AG08395 (cell line): ENCODE data around the gene AP1G2.
"Not testable (repeated sequence)": the region's sequence is repeated elsewhere in the genome, so short reads cannot be mapped to it uniquely, and the experiment has no call there.

Source experiments
- DNase-seq: peaks from one replicate; pipeline ENCODE4 v3.0.0; 2012; ENCODE audit warnings: mixed read lengths, low spot score

The AP1G2 gene

DNA sequence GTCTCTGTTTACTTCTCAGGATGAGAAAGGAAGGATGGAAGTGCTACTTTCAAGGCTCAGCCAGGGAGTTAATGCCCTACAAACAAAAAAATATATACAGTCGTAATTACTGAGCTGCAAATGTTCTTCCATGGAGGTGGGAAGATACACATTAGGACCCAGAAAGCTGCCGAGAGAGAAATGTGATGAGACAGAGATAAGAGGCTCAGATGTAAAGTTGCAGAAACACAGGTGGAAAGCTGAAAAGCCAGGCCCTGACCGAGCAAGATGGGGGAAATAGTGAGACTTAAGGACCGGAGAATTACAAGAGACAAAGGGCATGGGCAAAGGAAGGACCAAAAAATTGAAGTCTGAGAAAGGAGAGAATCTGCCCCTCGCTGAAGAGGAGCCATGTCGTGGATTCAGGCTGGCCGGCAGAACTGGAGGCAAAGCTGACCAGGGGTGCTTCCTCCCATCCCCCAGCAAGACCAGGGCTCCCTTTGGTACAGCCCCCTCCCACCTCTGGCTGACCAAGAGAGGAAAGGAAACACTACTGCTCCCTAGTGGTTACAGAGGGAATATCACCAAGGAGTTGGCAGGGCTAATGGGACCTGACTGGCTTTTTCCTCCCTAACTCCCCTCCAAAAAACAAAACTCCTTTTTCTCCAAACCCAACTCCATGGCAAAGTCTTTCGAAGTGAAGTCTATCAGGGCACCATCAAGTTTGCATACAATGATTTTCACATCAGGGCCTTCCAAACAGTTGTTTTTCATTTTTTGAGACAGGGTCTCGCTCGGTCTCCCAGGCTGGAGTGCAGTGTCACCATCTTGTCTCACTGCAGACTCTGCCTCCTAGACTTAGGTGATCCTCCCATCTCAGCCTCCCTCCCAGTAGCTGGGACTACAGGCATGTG is 28.1 kb downstream of the AP1G2 start:
- peak; percentile 53 for DNase-seq

DNA sequence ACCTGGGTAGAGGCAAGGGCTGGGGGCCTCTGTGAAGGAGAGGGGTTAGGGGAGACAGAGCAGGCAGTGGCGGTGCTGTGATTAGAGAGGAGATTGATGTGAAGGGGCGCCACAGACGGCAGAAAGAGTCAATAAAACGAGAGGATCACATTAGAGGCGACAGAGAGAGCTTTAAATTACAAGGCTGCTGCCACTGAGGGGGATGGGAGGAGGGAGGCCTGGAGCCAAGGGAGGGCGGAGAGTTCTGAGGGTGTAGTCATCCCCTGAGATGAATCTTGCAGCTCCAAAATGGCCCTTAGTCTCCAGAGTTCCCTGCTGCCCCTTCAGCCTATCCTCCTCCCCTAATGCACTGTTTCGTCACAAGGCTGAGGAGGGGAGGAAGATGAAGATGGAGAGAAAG is 28.8 kb downstream of the AP1G2 start:
- DNase-seq, result peak; percentile 71

DNA sequence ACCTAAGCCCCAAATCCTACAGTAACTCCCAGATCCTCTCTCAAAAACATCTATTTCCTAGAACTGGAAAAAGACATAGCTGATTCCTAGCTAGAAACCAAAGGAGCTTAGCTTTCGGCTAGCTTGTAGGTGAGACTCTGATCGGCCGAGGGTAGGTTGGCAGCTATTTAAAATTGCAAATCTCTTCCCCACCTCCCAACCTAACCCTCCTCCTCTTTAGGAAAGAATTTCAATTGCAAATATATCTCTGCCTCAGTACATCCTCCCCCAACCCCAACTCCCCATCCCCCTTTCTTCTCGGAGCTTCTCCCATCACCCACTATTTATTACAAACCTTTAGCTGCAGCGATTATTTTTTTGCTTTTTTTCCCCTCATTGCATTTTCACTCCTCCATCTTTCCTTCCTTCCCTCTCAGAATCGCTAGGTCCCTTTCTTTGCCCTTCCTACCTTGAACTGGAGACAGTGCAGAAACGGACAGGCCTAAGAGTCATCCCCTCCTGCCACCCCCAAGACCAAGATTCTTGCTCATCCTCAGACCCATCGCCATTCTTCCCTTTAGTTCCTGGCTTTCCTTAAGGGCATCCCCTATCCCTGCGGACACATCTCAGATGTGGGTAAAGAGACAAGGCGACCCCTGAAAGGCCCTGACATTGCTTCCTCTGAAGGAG is 29.4 kb downstream of the AP1G2 start:
- DNase-seq, result no peak

DNA sequence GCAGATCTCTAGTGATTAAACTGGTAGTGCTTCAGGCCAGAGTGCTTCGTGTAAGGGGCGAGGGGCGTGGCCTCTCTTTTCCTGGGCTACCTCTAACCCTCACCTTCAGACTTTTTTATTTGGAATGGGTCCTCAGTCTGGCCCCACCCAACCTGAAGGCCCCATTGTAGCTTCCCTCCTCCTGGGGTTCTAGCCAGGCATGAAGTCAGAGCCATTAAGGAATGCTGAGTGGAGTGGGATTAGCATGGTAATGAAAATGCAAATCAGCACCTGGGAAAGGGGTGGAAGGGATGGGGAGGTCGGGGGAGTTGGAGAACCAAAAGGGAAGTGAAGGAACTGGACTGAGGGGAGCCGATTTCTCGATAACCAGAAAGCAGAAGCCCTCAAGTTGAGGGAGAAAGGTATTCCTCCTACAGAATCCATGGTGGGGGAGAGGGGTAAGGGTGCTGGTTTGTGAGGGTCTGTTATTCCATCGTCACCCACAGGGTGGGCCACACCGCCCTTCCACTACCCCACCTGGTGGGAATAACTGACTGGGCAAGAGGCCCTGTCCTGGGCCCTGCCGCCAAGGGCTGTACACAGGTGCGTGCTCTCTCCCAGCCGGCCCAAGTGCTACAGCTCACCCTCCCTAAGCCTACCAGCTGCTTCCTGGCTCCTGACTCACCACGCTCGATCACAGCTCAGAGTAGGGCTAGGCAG is 30.1 kb downstream of the AP1G2 start:
- DNase-seq, result peak; percentile 37

DNA sequence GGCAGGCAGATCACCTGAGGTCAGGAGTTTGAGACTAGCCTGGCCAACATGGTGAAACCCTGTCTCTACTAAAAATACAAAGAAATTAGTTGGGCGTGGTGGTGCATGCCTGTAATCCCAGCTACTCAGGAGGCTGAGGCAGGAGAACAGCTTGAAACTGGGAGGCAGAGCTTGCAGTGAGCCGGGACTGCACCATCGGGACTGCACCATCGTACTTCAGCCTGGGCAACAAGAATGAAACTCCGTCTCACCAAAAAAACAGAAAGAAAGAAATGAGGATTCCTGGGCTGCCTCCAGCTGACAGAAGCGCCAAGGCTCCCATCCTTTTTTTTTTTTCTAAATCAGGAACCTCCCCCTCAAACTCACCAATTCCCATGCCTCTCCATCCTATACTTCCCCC is 30.7 kb downstream of the AP1G2 start:
- DNase-seq, result not testable (repeated sequence)

DNA sequence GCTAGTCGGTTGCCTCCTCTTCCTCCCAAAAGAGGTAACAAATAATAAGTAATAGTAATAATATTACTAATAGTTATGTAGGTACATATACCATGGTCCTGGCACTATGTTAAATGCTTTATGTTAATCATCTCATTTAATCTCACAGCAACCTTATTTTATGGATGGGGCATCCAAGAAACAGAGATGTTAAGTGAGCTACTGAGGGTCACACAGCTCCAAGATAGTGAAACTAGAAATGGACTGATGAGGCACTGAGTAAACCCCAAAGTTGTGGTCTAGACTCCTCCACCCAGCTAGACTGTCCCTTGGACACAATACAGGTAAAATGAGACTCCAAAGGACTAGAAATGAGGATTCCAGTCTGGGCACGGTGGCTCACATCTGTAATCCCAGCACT is 31.1 kb downstream of the AP1G2 start:
- no peak for DNase-seq

DNA sequence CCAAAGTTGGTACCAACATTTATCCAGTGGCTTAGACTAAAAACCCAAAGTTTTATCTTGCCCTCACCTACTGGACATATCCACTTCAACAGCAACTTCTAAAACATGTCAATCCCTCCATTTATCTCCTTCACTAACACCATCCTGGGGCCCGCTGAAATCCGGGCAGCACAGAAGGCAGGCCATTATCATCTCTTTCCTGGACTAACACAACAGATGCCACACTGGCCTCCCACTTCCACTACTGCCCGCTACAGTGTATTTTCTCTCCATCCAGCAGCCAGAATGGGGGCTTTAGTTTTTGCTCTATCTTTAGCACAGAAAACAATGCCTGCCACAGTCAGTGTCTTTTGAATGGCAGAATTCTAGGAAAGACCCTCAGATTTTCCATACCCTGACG is 31.6 kb downstream of the AP1G2 start:
- no peak for DNase-seq

DNA sequence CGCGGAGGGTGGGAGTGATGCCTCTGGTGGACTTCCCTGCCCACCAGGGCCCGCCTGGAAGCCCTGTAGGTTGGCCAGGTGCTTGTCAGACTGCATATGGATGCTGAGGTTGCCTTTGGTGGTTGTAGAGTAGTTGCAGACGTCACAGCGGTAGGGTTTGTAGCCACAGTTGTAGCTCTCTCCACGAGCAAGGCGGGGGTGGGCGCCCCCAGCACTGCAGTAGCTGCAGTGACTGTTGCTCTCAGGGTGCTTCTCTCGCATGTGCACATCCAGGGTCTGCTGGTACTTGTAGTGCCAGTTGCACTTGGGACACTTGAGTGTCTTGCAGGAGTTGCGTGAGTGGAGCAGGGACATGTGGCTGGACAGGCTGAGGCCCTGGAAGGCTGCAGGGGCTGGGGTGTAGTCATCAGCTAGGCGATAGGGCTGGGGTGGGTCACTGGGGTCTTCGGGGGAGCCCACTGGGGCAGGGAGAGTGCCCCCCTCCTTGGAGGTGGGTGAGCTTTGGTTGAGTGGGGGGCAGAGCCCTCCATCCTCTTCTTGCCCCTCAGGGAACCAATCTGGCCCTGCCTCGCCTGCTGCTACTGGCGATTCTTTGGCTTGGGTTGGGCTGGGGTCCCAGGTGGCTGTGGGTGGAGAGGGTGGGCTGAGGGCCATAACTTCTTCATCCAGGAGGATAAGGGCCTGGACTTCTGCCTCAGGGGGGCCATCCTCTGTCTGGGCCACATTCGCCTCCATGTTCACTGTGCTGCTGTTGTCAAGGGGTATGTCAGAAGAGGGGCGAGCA is 33.7 kb downstream of the AP1G2 start:
- DNase-seq, result no peak

DNA sequence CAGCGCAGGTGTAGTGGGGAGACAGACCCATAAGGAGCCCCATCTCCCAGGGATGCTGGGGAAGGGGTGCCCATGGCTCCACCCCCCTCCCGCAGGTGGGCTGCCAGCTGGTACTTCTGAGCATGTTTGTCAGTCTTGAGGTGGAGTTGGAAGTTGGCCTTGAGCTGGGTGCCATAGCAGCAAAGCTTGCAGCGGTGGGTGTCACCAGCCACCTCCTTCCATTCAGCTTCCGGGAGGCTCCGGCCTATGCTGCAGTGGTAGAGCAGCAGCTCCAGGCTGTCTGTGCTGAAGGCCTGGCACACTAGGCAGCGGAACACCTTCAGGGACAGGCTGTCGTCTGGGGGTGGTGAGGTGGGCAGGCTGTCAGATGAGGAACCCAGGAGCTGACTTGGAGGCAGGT is 34.9 kb downstream of the AP1G2 start:
- DNase-seq, result no peak

DNA sequence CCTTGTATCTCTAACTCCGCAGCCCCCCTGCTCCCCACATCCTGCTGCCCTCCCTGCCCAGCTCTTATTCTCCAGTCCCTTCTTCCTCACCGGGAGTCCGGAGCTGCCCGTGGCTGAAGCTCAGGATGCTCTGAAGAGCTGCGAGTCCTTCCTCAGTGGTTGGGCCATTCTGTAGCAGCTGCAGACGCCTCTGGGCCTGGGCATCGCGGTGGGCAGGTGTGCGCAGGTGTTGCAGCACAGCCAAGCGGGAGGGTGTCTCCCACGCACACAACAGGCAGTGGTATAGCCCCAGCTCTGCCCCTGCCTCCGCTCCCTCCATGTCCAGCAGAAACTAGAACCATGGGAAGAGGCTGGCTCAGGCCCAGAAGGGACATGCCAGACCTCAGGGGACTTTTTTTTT is 36.2 kb downstream of the AP1G2 start:
- DNase-seq, result no peak

DNA sequence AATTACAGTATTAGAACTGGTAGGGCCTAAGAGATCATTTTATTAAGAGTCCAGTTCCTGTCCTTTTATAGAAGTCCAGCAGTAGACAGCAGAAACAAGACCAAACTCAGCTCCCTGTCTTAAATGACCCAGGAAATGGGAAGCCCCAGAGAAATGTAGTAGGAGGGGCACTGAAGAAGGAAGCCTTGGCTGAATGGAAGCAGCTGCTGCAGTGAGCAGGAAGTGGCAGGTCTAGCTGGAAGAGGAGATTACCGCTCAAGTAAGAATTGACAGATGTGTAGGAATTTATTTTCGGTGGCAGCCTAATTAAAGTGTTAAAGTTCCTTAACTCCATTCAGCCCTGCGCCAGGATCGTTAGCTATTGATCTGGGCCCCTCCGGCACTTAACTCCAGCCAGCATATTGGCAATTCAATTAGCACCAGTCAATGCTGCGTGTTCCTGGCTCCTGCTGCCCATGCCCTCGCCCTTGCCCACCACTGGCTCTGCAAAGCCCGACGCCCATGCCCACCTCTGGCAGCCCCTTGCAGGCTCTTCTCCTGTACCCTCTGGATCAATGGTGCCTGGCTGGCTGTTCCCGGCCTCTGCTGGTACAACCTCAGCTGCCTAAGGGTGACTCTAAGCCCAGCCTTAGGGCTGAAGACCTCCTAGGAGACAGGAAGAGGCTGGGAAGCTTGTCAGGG is 37.1 kb downstream of the AP1G2 start:
- DNase-seq, result no peak

DNA sequence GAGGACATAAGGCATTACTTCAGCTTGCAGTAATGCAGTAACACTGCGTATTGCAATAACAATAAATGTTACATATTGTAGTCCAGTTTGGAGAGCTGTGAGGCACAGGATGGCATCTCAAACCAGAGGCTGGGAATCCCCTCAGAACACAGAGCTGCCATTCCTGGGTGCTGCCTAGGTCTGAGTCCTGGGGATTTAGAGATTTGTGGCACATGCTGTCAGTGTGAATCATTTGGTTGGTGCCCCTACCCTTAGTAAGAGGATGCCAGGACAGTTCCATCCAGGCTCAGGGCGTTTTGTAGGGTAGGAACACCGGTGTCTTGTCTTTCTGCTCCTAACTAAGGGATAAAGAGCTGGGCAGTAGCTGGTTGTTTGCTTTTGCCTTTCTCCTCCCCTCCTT is 38.6 kb downstream of the AP1G2 start:
- DNase-seq, result no peak

DNA sequence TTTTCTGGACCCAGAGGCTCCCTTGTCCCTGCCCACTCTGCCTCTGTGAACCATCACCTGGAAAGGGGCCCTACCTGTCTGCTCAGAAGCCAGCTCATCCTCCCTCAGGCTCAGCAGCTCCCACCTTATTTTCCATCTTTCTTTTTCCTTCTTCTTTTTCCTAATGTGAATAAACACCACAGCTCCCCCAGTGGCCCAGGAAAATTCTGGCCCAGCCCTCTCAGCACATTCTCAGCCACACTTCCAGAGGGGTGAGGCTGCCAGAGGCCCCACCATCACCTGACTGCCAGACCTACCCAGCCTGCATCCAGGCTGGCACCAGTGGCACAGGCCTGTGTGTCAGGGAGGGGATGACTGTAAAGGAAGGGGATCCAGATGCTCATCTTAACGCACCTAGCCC is 39.0 kb downstream of the AP1G2 start:
- DNase-seq, result no peak

DNA sequence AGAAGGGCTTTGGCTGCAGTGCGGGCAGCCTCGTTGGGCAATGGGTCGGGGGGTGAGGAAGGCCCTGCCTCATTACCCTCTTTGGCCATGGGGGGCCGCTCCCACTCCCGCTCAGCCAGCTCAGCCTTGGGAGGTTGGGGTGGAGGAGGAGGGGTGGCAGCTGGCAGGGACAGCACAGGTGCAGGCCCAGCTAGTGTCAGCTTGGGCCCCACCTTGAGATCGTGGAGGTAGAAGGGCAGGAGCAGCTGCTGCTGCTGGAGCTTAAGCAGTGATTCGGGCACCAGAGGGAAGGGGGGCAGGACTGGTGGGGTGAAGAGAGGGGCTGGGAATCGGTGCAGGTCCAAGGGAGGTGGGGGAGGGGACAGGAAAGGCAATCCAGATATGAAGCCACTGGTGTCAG is 42.0 kb downstream of the AP1G2 start:
- no peak for DNase-seq

DNA sequence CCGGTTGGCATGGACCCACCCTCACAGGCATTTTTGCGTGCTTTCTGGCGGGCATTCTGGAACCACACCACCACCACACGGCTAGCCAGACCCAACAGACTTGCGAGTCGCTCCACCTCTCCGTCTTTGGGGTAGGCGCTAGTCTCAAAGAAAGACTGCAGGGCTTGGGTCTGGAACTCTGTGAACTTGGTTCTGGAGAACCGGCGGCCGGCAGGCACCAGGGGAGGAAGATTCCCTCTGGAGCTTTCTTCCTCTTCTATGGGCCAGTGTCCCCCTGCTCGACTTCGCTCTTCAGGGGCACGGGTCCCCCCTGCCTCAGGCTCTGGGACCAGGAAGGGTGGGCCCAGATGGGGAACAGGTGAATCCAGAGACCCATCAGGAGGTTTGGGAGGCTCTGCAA is 42.6 kb downstream of the AP1G2 start:
- DNase-seq, result no peak

DNA sequence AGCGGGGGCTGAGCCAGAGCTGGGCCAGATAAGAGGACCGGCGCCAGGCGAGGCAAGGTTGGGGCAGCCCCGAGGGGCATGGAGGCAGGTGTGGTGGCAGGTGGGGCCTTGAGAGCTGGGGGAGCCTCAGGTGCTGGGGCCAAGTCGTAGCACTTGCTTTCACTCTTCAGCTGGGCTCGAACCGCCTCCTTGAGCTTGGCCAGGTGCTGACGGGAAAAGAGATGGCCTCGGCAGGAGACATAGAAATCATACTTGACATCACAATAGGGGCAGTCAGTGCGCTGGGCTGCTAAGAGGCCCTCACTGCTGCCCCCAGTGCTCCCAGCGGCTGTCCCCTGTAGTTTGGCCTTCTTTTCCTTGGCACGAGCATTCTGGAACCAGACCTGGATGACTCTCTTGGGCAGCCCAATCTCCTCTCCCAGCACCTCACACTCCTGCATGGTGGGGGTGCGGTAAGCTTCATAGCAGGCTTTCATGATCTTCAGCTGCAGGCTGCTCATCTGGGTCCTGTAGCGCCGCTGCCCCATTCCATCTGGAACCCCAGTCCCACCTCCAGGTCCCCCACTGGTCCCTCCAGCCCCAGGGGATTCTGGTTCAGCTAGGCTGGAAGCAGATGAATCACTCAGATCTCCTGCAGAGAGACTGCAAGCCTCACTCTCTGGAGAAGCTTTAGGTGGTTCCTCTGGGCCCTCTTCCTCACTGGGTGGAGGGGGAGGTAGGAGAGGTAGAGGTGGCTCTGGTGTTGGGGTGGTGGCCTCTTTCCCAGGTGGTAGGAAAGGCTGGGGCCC is 44.2 kb downstream of the AP1G2 start:
- DNase-seq, result no peak

DNA sequence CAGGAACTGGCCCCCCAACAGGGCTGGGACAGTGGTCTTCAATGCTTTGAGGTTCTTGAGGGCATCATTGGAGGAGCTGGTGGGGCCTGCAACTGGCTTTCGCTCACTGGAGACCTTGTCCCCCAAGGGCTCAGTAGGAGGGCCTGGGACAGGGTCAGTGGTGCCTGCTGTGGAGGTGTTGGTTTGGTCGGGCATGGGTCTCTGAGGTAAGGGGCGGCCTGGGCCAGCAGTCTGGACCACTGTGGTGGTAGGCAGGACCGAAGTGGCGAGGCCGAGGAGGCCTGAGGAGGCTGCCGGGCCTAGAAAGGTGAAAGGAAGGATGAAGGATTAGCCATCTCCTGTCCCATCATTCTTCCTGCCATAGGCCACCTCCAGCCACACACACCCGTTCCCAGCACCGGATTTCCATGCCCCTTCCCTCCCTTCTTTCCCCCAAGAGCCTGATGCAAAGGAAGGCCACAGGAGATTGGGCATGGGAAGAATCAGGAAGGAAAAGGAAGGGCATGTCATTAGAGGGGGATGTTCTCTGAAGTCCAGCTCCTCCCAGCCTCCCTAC is 44.9 kb downstream of the AP1G2 start:
- no peak for DNase-seq

DNA sequence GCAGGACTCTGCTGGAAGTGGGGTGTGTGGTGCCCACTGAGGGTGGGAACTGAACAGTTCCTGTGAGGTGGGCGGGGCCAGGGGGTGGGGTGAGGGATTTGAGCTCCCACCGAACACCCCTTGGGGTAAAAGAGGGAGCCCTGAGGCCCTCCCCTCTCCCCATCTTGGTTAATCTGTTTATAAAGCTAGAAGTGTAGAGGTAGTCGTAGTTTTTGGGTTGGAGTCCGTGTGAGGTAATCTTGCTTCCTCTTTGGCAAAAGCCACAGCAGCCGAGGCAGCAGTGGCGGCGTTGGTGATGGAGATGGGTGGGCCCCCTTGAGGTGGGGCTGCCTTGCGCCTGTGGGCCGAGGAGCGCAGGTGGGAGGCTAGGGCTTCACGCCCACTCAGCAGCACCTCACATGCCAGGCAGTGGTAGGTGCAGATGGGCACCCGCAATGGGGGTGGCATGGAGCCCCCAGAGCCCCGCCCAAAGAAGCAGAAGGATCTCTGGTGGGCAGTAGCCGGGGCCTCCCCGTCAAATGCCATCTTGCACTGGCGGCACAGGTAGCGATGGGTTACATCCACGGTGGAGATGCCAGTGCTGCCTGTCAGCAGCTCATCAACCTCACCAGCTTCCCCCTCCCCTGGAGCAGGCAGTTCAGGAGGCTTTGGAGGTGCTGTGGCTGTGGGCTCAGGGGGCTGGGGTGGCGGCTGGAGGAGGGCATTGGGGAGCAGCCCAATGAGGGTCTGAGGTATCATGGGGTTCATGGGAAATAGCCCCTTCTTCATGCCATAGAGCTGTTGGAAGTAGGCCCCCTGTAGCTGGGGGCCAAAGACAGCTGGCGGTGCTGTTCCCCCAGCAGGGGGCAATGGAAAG is 45.6 kb downstream of the AP1G2 start:
- DNase-seq, result no peak

DNA sequence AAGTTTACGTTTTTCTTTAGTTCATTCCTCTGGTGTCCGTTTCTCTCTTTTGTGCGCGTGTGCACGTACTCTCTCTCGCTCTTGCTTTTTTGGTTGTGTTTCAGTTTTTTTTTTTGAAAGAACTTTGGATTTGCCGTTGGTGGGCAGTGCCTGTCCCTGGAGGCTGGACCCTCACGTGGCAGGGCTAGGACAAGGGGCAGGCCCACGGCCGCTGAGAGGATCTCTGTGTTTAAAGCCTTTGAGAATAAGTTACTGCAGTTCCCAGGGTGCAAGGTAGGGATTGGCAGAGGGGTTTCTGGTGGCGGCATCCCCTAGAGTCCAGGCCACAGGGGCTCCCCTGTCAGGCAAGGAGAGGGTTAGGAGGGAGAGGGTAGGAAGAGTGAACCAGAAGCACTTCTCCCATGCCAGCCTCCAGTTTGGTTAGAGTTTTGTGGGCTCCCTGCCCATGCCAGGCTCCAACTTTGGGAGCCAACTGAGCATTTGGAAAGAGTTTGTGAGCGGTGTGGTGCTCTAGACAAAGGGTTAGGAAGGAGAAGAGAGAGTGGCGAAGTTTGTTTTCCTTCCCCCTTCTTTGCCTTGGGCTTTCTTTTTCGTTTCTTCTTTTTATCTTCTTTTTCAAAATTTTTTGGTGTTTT is 46.6 kb downstream of the AP1G2 start:
- DNase-seq, result no peak
